ENCODE data around the gene HMMR. TPM values are rescaled to one million over a fixed set of nuclear protein-coding genes. Genes with fewer than 3 reads are reported as not detected.
"Not testable (repeated sequence)": the region's sequence is repeated elsewhere in the genome, so short reads cannot be mapped to it uniquely, and the experiment has no call there.

Gene HMMR
- 65.2 and 91.2 TPM in 2 replicates for total RNA-seq (2014; rRNA removed; shearing (Covaris generic))

GRCh38 chr5:163460562-163461171 lies at the start of gene HMMR:
Gene HMMR, plus strand, starts transcription at chr5:163460632. Its CDS starts 61 bp downstream, at chr5:163460693.
- H3K27me3 ChIP-seq (ENCODE audit: control insufficient read depth, insufficient read depth, low read length): no peaks in the 10 kb centered on the region
- peak within 1 kb of the TSS; percentile 89 for H3K4me3 ChIP-seq (ENCODE audit: insufficient read depth, low read depth, low read length)
- H3K36me3 ChIP-seq (replicated peaks; ENCODE audit: control insufficient read depth, insufficient read depth, low read length): peaks cover 7% of the 10 kb centered on the region
- peak; percentile 18 for DNase-seq

GRCh38 chr5:163415673-163416072 lies 44.8 kb upstream of the HMMR start:
- peak; percentile 52 for DNase-seq
- H3K27me3 ChIP-seq (ENCODE audit: control insufficient read depth, insufficient read depth, low read length); H3K36me3 ChIP-seq (replicated peaks; ENCODE audit: control insufficient read depth, insufficient read depth, low read length): not testable (repeated sequence)
- H3K4me3 ChIP-seq (ENCODE audit: insufficient read depth, low read depth, low read length): peak overlapping the region; percentile 6; the same call in 1 of the 2 replicates

GRCh38 chr5:163424836-163425235 lies 35.6 kb upstream of the HMMR start:
- Histone ChIP-seq H3K27me3 (ENCODE audit: control insufficient read depth, insufficient read depth, low read length) (no peaks in the 10 kb centered on the region), H3K36me3 (replicated peaks; ENCODE audit: control insufficient read depth, insufficient read depth, low read length) (no peaks in the 10 kb centered on the region), H3K4me3 (ENCODE audit: insufficient read depth, low read depth, low read length) (no peak overlapping the region)
- no peak for DNase-seq

- not testable (repeated sequence) for DNase-seq; H3K27me3 ChIP-seq (ENCODE audit: control insufficient read depth, insufficient read depth, low read length); H3K36me3 ChIP-seq (replicated peaks; ENCODE audit: control insufficient read depth, insufficient read depth, low read length); H3K4me3 ChIP-seq (ENCODE audit: insufficient read depth, low read depth, low read length)
Measured at GRCh38 chr5:163426128-163426527, 34.3 kb upstream of the HMMR start.

GRCh38 chr5:163432544-163432943 lies 27.9 kb upstream of the HMMR start:
- H3K36me3 ChIP-seq (replicated peaks; ENCODE audit: control insufficient read depth, insufficient read depth, low read length): no peaks in the 10 kb centered on the region
- H3K27me3 ChIP-seq (ENCODE audit: control insufficient read depth, insufficient read depth, low read length): no peaks in the 10 kb centered on the region
- DNase-seq: no peak
- no peak overlapping the region for H3K4me3 ChIP-seq (ENCODE audit: insufficient read depth, low read depth, low read length)

- Histone ChIP-seq H3K4me3 (ENCODE audit: insufficient read depth, low read depth, low read length) (no peak overlapping the region), H3K27me3 (ENCODE audit: control insufficient read depth, insufficient read depth, low read length) (no peaks in the 10 kb centered on the region), H3K36me3 (replicated peaks; ENCODE audit: control insufficient read depth, insufficient read depth, low read length) (no peaks in the 10 kb centered on the region)
- no peak for DNase-seq
Measured at GRCh38 chr5:163433271-163433670, 27.2 kb upstream of the HMMR start.

- no peaks in the 10 kb centered on the region for H3K27me3 ChIP-seq (ENCODE audit: control insufficient read depth, insufficient read depth, low read length)
- no peak for DNase-seq
- H3K4me3 ChIP-seq (ENCODE audit: insufficient read depth, low read depth, low read length): no peak overlapping the region
- peaks cover 5% of the 10 kb centered on the region for H3K36me3 ChIP-seq (replicated peaks; ENCODE audit: control insufficient read depth, insufficient read depth, low read length)
Measured at GRCh38 chr5:163434401-163434866, 26.0 kb upstream of the HMMR start.

GRCh38 chr5:163436515-163436914 lies 23.9 kb upstream of the HMMR start:
- Histone ChIP-seq H3K4me3 (ENCODE audit: insufficient read depth, low read depth, low read length) (peak overlapping the region; percentile 19), H3K36me3 (replicated peaks; ENCODE audit: control insufficient read depth, insufficient read depth, low read length) (peaks cover 18% of the 10 kb centered on the region), H3K27me3 (ENCODE audit: control insufficient read depth, insufficient read depth, low read length) (no peaks in the 10 kb centered on the region)
- DNase-seq: no peak

GRCh38 chr5:163437011-163437308 lies 23.5 kb upstream of the HMMR start:
- Histone ChIP-seq H3K27me3 (ENCODE audit: control insufficient read depth, insufficient read depth, low read length) (no peaks in the 10 kb centered on the region), H3K4me3 (ENCODE audit: insufficient read depth, low read depth, low read length) (peak overlapping the region; percentile 19), H3K36me3 (replicated peaks; ENCODE audit: control insufficient read depth, insufficient read depth, low read length) (peaks cover 20% of the 10 kb centered on the region)
- no peak for DNase-seq

GRCh38 chr5:163437309-163438182 lies 22.9 kb upstream of the HMMR start, which contains the start of gene CCNG1:
Gene CCNG1, plus strand, starts transcription at chr5:163437595. Its CDS starts 1,662 bp downstream, at chr5:163439257.
- DNase-seq: peak; percentile 91
- no peaks in the 10 kb centered on the region for H3K27me3 ChIP-seq (ENCODE audit: control insufficient read depth, insufficient read depth, low read length)
- peaks cover 25% of the 10 kb centered on the region for H3K36me3 ChIP-seq (replicated peaks; ENCODE audit: control insufficient read depth, insufficient read depth, low read length)
- H3K4me3 ChIP-seq (ENCODE audit: insufficient read depth, low read depth, low read length): peak within 1 kb of the TSS; percentile 81

GRCh38 chr5:163439092-163439425 lies 21.4 kb upstream of the HMMR start:
- peak overlapping the region; percentile 81 for H3K4me3 ChIP-seq (ENCODE audit: insufficient read depth, low read depth, low read length)
- DNase-seq: no peak
- peaks cover 34% of the 10 kb centered on the region for H3K36me3 ChIP-seq (replicated peaks; ENCODE audit: control insufficient read depth, insufficient read depth, low read length)

GRCh38 chr5:163440954-163441353 lies 19.5 kb upstream of the HMMR start:
- no peak for DNase-seq
- Histone ChIP-seq H3K36me3 (replicated peaks; ENCODE audit: control insufficient read depth, insufficient read depth, low read length) (peaks cover 40% of the 10 kb centered on the region), H3K4me3 (ENCODE audit: insufficient read depth, low read depth, low read length) (no peak overlapping the region), H3K27me3 (ENCODE audit: control insufficient read depth, insufficient read depth, low read length) (no peaks in the 10 kb centered on the region)

More at GRCh38 chr5:163439092-163439425, 21.4 kb upstream of the HMMR start:
- no peaks in the 10 kb centered on the region for H3K27me3 ChIP-seq (ENCODE audit: control insufficient read depth, insufficient read depth, low read length)

GRCh38 chr5:163444526-163444925 lies 15.9 kb upstream of the HMMR start:
- DNase-seq: no peak
- H3K27me3 ChIP-seq (ENCODE audit: control insufficient read depth, insufficient read depth, low read length): no peaks in the 10 kb centered on the region
- peaks cover 46% of the 10 kb centered on the region for H3K36me3 ChIP-seq (replicated peaks; ENCODE audit: control insufficient read depth, insufficient read depth, low read length)
- no peak overlapping the region for H3K4me3 ChIP-seq (ENCODE audit: insufficient read depth, low read depth, low read length)

- Histone ChIP-seq H3K27me3 (ENCODE audit: control insufficient read depth, insufficient read depth, low read length) (no peaks in the 10 kb centered on the region), H3K4me3 (ENCODE audit: insufficient read depth, low read depth, low read length) (no peak overlapping the region), H3K36me3 (replicated peaks; ENCODE audit: control insufficient read depth, insufficient read depth, low read length) (peaks cover 40% of the 10 kb centered on the region)
- no peak for DNase-seq
Measured at GRCh38 chr5:163445345-163445744, 15.1 kb upstream of the HMMR start.

- Histone ChIP-seq H3K36me3 (replicated peaks; ENCODE audit: control insufficient read depth, insufficient read depth, low read length) (peaks cover 29% of the 10 kb centered on the region), H3K27me3 (ENCODE audit: control insufficient read depth, insufficient read depth, low read length) (no peaks in the 10 kb centered on the region), H3K4me3 (ENCODE audit: insufficient read depth, low read depth, low read length) (no peak overlapping the region)
- no peak for DNase-seq
Measured at GRCh38 chr5:163447191-163447590, 13.2 kb upstream of the HMMR start.
